ENCODE measurements around the gene KDM6B.

The KDM6B gene

DNA sequence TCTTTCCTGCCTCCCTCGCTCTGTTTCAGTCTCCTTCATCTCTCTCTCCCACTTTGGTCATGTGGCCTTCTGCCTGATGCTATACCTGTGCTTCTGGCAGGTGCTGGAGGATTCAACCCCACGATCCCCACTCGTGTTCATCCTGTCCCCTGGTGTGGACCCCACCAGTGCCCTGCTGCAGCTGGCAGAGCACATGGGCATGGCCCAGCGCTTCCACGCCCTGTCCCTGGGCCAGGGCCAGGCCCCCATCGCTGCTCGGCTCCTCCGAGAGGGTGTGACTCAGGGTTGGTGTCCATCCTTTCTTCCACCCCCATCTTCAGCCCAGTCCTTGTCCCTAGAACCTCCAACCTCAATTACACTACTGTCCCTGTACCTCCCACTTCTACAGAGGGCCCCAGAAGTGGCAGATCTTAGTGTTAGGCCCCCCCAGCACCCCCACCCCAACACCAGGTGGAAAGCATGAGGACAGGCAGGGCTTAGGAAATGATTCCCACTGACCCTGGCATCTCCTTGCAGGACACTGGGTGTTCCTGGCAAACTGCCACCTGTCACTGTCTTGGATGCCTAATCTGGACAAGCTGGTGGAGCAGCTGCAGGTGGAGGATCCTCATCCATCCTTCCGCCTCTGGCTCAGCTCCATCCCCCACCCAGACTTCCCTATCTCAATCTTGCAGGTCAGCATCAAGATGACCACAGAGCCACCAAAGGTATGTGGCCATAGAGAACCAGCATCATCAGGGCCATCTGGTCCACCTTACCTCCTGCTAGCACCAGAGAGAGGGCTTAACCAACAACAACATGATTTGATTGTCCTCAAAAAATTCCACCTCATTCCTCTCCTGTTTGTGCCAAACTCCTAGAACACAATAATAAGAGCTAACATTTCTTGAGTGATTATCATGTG, 9.7 kb upstream of the KDM6B start:
- no peak for DNase-seq

DNA sequence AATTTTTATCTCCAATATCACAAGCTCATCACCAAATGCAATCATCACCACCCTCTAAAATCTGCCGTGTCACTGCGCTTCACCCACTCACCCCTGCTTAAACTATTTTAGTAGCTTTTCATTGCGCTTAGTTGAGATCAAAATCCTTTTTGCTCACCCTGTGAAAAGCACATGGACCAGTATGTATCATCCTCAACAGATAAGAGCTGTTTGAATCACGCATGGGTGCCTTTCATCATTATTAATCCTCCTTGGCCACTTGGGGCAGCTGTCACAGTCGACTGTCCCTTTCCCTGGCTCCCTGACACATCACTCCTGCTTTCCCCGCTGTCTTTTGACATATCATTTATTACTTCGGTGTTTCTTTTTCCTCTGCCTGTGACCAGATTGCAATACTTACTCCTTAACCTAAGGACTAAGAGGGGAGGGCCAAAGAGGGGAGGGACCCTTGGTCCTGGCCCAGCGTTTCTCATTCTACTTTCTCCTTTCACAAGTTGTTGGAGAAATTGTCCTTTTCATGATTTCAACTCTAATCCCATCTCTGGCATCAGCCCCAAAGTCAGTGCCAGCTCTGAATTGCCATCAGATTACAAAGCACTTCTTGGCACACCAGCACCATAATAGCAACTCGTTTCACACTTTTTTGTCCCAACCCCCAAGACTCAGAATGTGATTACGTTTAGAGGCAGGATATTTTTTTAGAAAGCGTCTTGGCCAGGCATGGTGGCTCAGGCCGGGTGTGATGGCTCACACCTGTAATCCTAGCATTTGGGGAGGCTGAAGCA, 8.6 kb upstream of the KDM6B start:
- peak; percentile 40 for DNase-seq

GRCh38 chr17:7830616-7831015, 3.4 kb upstream of the KDM6B start:
- no peak for DNase-seq

DNA sequence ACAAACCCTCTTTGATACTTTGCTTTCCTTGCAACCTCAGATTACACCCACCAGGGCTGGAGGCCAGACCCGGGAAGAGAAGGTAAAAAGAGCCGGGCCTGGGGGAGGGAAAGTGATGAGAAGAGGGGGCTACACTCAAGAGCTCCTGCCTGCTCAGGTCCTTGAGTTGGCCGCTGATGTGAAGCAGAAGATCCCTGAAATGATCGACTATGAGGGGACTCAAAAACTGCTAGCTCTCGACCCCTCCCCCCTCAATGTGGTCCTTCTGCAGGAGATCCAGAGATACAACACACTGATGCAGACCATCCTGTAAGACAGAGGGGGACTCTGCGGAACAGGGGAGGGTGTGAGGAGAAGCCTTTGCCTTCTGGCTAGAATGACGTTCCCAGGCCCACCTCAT, 2.8 kb upstream of the KDM6B start:
- no peak for DNase-seq

- DNase-seq = no peak
These were observed 1.6 kb upstream of the KDM6B start for GRCh38 chr17:7832431-7832830.

- no peak for DNase-seq
These were observed 814 bp upstream of the KDM6B start for GRCh38 chr17:7833011-7833794.

- DNase-seq = peak; percentile 28
These were observed 532 bp downstream of the KDM6B start for GRCh38 chr17:7834542-7834956.

GRCh38 chr17:7834957-7835813, 1.2 kb downstream of the KDM6B start:
- peak; percentile 96 for DNase-seq

DNA sequence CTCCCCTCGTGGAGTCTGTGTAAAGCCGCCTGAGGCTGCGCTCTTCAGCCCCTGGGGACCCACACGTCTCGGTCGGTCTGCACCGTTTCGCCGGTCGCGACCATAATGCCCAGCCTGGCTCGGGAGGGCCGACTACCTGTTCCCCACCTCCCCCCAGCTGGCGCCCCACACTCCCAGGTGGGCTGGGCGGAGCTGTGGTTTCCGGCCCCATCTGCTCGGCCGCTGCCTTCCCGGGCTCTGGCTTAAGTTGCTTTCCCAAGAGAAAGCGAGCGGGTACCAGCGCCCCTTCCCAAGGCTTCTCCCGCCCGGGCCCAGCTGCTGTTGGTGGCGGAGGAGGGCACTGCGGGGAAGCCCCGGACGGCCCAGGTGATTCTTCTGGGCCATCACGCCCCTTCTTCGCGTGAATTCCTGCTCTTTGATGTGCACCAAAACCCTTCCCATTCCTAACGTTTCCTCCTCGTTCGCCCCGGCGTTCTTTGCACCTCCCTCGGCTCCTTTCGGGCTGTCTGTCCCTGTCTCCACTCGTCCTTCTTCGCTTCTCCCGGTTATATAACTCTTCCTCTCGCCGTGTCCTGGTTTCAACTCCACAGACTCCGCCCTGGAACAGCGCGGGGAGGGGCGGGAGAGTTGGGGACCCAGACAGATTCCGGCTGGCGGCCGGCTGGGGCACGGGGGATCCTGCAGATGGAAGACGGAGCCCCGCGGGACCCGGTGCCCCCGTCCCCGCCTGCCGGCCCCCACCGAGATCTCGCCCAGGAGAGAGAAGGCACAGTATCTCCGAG, 2.0 kb downstream of the KDM6B start:
- DNase-seq = no peak

- DNase-seq = peak; percentile 100
These were observed 2.8 kb downstream of the KDM6B start for GRCh38 chr17:7836596-7837407.

- peak; percentile 65 for DNase-seq
These were observed 3.5 kb downstream of the KDM6B start for GRCh38 chr17:7837408-7838088.

GRCh38 chr17:7838090-7839075, 4.4 kb downstream of the KDM6B start:
- DNase-seq = peak; percentile 73

DNA sequence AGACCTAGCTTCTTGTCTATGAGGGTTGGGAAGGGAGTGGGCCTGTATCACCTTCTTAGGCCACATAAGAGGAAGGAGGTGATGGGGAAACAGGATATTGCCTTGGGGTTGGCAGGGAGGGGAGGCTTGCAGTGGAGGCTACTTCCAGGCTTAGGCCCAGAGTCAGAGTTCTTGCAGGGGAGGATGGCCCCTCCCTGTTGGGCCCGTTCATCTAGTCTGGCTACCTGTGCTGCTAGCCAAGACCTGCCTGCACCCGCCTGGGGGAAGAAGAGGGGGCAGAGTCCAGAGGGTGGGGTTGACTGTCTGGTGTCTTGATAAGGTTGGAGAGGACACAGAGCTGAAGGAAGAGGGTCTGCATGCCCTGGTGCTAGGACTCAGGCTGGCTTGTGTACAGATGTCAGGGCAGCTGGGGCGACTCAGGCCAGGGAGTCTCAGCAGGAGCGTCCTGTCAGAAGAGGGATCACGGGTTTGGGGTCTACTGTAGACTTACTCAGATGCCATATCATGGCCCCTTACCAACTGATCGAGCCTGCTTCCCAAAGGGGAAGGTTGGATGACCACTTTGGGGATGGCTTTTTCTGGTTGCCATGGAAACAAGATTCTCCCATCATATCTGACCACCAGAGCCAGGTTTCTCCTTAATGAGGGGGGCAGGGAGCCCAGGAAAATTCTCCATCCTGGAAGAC, 5.3 kb downstream of the KDM6B start:
- peak; percentile 35 for DNase-seq

DNA sequence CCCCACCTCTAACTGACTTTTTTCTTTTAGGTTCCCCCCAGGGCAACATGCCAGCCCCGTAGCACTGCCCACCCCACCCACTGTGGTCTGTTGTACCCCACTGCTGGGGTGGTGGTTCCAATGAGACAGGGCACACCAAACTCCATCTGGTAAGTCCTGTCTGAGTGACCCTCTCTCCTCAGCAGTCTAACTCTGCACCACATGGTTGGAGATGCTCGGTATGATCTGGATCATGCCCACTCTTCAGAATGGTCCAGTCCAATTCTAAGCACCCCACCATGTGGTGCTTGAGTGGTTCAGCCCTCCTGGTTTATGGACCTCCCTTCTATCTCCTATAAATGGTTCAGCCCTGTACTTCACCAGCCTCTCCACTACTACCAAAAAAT, 5.9 kb downstream of the KDM6B start:
- DNase-seq = peak; percentile 81

- DNase-seq = no peak
These were observed 6.4 kb downstream of the KDM6B start for GRCh38 chr17:7840441-7840840.

DNA sequence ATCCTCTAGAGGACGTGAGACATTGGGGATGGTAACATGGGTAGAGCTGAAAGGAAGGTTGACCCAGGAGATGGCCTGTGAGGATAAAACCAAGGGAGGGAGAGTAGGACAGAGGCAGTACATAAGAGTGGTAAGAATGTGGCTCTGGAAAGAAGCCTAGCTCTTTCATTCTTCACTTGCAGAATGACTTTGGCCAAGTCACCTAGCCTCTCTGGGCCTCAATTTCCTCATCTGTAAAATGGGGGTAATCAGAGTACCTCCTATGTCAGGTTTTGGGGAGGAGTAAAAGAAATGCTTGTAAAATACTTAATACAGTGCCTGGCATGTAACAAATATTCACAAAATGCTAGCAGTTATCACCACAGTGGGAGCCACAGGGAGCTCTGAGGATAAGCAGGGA, 6.9 kb downstream of the KDM6B start:
- DNase-seq = no peak

- peak; percentile 67 for DNase-seq
These were observed 7.4 kb downstream of the KDM6B start for GRCh38 chr17:7841396-7841914.

DNA sequence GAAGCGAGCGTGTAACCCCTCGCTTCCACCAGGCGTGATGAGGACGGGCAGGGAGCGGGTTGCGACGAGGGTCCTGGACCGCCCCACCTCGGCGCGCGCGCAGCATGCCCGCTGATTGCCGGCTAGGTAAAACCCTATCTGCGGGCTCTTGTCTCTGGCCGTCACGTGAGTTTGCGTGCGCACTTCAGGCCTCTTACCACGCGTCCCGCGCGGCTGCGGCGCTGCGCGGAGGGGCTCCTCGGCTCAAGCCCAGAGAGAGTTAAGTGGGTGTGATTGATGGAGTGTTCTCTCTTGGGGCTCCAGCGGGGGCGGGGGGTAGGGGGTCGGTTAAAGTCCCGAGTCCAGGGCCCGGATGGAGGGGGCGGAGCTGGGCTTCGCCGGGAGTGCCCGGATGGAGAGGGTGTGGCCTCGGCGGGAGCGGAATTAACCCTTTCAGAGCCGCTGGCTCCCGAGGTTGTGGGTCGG, 7.9 kb downstream of the KDM6B start:
- DNase-seq = peak; percentile 81

All from hematopoietic multipotent progenitor cell treated with erythropoietin and hydrocortisone succinate and interleukin-3 and kit ligand, for 8 days (in vitro differentiated cells).